ENCODE results near the gene CRYGS.
"Not testable (repeated sequence)": the region's sequence is repeated elsewhere in the genome, so short reads cannot be mapped to it uniquely, and the experiment has no call there.

CRYGS gene

DNA sequence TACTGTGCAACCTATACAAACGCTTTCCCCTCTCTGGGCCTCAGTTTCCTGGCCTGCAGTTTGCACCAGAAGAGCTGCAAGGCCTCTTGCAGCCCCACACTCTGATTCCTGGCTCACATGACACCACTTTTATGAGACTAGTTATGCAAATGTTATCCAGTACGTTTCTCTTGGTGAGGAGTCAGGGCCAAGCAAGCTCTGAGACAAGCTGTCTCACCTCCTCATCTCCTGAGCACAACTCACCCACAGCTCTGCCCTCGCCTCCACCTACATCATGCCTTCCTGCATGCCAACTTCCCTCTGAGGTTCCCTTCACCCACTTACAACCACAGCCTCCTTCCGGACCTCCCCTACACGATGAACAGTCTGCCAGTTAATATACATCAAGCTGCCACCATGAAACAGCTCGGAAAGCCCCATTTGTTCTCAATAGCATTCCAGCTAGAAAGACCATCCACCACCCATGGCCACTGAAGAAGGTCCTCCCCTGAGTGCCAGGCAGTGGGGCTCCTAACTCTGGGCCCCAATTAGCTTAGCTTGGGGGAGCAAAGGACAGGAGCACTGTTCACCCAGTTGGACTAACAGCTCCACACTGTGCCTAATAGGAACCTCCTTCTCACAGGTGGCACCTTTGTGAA lies 25.0 kb downstream of the CRYGS start:
- no peak for DNase-seq (ENCODE audit: low read depth)

DNA sequence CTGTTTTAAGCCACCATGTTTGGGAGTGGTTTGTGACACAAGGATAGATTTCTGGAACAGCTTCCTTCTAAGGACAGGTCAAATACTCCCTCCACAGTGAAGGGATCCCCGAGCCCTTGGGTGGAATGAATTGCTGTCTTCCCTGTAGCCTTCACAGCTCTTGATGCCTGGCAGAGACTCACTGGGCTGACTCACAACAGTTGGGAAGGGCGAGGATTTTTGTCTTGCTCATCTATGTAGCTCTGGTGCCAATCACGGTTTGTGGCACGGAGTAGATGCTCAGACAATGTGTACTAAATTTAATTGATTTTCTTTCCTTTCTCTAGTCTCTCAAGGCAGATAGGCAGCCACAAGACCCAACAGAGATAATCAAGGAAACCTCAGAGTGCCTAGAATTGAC lies 27.0 kb downstream of the CRYGS start:
- DNase-seq (ENCODE audit: low read depth), result no peak

DNA sequence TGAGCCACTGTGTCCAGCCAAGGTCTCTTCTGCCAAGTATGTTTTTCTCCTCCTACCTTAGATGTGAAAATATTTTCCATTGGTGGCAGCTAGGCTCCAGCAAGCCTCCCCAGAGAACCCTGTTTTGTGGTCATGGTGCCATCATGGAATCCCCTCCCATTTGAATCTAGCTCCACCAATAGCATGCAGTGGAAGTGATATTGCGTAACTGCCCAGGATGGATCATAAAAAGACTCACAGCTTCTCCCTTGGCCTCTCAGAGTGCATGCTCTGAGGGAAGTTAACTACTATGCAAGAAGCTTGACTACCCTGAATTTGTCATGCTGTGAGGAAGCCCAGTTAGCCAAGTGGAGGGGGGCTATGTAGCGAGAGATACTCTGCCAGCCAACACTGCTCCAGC lies 27.5 kb downstream of the CRYGS start:
- DNase-seq (ENCODE audit: low read depth), result no peak

DNA sequence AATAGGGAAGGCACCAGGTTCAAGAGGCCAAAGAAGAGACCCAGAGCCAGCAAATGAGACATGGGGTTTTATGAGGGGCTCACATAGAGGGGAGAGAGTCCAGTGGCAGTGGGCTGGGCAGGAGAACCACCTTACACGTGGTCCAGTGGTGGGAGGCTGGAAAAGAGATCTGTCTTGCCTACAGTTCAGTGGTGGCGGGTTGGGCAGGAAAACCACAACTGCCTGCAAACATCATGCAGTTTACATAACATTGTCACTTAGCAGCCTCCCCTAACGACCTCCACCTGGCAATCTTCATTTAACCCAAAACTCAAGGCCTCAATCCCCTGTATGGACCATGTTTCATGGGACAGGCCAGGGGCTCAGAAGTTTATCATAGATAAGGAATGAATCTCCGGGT lies 29.1 kb downstream of the CRYGS start:
- DNase-seq (ENCODE audit: low read depth), result no peak

DNA sequence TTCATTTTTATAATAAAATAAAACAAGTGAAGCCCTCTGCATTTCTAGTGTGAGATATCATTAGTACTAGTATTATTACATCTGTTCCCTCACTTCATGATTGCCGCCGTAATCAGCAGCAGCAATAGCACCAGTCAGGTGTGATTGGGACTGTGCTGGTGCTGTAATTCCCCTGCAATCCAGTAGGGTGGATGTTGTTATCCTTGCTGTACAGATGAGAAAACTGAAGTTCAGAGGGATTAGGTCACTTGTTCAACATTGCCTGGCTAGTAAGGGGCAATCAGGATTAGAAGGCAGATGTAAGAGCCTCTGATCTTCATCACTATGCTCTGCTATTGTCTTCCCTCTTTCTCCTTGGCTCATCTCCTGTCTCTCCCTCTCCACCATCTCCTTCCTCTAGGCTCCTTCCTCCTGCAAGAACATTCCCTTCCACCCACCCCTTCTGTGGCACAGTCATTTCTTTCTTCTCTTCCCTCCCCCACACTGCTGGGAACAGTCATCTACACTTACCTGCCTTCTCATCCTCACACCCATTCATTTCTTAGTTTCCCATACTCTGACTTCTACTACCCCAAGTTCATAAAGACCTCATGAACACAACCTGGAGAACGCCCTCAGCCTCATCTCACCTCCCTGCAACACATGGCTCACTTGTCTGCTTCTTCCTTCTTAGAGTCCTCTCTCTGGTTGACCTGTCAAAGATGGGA lies 29.7 kb downstream of the CRYGS start:
- no peak for DNase-seq (ENCODE audit: low read depth)

DNA sequence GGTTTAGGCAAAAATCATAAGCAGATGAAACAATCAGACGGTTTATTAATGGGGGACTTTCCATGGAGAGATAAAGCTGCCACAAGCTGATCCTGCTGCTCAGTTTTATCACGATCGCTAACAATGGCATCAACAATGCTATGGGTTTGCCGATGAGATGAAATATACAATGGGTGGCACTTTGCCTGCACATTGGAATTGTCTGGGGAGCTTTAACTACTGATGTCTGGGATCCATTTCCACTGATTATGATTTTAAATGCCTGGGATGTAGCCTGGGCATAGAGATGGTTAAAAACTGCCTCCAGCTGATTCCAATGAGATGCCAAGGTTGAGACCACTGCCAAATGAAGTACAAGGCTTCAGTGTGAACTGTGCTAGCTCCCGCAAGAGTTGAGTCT lies 30.8 kb downstream of the CRYGS start:
- no peak for DNase-seq (ENCODE audit: low read depth)

DNA sequence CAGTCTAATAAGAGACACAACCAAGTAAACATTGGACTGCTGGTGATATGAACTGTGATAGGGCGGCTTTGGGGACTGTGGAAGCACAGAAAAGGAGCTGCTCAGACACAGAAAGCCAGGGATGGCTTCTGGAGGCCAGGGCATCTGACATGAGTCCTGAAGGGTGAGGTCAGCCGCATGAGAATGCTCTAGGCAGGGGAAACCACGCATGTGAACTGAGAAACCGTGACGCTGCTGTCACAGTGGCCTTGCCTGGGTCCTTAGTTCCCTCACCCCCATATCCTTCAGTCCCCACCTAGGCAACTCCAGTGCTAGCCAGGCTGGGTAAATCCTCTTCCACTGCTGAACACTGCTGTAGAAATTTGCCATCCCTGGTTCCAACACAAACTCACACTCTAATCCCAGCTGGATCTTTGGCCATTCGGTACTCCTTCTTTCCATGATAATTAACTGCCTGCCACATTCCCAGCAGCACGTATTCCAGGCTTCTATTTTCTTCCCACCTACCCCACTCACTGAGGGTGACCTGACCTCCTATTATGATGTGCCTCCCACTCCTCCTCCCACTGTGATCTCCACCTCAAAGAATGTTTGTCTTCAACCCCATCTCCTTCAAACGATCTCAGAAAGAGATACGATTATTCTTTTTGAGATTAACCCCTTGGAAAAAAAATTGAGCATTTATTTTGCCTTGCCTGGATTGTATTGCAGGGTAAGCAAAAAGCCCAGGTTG lies 31.4 kb downstream of the CRYGS start:
- no peak for DNase-seq (ENCODE audit: low read depth)

DNA sequence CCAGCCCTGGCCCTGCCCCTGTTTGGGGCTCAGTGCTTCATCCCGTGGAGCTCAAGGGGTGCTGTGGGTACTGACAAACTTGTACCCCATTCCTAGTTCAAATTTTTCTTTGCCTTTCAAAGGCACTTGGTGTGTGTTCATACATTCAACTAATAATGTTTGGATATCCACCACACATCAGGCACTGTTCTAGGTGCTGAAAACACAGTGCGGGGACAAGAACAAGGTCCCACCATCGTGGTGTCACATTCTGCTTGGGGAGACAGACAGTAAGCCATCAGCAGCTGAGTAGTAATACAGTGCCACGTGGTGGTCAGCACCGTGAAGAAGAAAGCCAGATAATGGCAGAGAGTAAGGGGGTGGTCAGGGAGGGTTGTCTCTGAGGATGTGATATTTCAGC lies 32.5 kb downstream of the CRYGS start:
- no peak for DNase-seq (ENCODE audit: low read depth)

DNA sequence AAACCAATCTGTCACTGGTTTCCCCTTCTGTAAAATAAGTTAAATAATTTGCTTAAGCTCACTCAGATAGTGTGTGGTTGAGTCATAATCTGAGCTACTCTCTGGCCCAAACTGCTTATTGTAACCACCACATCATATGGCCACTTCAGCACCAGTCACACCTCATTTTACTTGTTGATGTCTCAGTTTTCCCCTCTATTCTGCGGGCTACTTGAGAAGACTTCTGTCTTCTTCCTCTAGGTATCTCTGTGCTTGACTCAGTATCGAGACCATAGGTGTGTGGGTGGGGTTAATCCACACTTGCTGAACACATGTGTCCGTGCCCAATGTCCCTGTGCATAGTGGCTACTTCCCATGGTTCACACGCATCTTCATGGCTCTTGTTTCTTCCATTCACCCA lies 32.9 kb downstream of the CRYGS start:
- DNase-seq (ENCODE audit: low read depth), result no peak

DNA sequence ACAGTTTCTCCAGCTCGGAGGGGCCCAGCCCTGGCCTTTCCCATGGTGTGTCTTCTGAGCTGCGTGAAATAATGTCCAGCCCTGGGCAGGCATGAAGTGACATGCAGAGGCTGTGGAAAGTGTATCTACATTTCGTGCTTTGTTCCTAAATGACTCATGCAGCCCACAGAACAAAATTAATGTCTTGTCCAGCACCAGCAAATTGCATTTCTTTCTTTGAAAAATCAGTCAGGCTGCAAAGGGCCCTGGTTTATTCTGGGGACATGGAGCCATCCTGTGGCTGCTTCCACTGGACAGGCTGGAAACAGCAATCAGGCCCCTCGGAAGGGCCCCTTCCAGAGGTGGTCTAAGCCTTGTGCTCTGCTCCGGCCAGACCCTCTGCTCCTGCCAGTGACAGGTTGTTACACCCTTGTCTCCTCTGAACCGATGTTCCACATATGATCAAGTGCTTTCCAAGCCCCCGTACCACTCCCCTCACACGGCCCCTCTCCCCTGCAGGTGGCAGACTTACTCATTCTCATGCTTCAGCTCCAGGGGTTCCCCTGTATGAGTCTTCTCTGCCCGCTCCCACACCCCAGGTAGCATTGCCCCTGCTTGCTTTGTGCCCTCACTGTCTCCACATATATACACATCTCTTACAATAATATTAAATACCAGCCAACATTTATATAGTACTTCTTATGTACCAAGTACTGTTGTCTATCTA lies 33.7 kb downstream of the CRYGS start:
- no peak for DNase-seq (ENCODE audit: low read depth)

DNA sequence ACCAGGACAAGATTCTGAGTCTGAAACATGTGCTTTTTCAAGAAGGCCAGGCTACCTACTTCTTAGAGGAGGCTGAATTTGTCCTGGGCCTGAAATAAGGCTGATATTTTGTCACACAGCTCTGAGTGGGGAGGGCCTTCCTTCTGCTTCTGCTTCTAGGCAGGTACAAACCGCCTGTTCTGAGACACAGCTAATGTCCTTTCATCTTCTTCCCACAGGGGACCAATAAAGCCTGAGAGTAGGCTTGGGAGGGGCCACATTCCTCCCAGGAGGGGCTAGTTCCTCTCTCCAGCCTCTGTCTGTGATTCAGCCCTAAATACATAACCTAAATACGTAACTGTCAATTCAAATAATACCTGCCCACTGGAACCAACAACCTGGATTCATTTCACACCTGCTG lies 34.8 kb downstream of the CRYGS start:
- no peak for DNase-seq (ENCODE audit: low read depth)

DNA sequence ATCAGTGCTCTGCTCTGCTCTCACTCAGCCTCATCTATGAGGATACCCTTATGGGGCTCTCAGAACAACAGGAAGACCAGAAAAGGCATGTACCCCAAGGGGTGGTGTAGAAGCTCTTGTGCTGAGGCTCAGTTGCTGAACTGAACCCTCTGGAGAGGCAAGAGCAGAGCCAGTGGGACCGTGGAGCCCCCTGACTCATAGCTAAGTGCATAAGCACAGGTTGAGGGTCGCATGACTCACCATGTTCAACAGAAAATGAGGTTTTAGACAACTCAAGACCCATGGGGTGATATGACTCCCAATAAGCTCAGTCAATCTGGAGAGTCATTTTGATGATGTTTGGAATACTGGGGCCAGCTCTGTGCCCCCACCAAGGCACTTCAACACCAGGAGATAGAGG lies 37.3 kb downstream of the CRYGS start:
- no peak for DNase-seq (ENCODE audit: low read depth)

DNA sequence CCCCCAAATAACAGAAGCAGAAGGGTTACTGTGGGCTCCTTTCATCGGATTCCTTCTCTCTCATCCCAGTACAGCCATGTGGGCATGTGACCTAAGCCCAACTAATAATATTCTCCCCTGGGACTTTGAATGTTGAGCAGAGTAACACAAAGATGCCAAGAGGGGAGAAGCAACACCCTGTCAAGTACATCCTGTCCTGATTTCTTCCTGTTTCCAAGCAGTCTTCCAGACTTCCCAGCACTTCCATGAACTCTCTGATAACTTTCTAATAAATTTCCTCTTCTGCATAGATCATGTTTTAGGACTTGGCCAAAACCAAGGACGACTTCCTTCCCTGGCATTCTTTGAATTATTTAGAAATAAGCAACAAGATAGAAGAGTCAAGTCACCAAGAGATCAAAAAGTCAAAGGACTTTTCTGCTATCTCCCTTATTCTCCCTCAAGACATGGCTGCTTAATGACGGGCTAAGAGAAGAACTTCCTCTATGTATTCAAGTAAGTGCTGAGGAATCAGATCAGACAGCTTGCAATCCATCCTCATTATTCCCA lies 37.9 kb downstream of the CRYGS start:
- no peak for DNase-seq (ENCODE audit: low read depth)

DNA sequence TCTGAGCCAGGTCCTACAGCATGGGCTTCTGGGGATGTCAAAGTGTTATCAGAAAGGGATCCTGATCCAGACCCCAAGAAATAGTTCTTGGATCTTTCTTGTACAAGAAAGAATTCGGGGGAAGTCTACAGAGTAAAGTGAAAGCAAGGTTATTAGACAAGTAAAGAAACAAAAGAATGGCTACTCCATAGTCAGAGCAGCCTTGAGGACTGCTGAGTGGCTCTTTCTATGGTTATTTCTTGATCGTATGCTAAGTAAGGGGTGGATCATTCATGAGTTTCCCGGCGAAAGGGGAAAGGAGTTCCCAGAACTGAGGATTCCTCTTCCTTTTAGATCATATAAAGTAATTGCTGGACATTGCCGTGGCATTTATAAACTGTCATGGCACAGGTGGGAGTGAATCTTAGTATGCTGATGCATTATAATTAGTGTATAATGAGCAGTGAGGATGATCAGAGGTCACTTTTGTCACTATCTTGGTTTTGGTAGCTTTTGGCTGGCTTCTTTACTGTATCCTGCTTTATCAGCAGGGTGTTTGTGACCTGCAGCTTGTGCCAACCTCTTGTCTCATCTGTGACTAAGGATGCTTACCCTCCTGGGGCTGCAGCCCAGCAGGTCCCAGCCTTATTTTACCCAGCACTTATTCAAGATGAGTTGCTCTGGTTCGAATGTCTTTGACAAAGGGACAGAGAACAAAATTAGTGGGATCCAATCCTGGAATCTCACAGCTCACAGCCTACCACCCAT lies 41.0 kb downstream of the CRYGS start:
- DNase-seq (ENCODE audit: low read depth), result no peak

DNA sequence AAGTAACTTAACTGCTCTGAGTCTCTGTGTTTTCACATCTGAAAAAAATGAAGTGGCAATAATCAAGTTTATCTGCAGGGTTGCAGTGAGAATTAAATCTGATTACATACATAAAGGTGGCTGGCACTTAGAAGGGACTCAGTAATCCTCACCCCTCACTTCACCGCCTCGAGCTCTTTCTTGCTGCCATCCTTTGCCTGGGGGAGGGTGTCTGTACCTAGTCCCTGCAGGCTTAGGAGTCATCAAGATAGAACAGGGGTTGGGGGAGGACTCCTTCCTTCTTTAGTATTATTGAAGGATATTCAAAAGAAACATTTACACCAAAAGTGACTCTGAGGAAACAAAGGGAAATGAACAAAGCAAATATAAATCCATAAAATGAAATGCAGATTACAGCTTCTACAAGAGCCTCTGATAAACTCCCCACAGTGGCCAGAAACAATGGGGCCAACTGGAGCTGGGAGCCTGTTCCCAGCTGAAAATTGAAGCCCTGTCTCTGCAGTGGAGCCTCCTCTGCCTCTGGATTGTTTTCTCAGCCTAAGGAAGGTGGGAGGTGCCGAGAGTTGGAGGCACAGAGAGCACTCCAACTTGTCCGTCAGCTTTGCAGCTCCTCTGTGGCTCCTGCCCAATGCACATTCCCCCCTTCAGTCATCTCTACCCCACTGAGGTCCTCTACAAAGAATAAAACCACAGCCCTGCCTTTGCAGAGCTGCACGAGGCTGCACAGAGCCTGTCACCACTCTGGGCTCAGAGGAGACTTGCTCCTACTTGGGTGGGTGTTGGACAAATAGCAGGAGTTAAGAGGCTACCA lies 41.8 kb downstream of the CRYGS start:
- DNase-seq (ENCODE audit: low read depth), result no peak

DNA sequence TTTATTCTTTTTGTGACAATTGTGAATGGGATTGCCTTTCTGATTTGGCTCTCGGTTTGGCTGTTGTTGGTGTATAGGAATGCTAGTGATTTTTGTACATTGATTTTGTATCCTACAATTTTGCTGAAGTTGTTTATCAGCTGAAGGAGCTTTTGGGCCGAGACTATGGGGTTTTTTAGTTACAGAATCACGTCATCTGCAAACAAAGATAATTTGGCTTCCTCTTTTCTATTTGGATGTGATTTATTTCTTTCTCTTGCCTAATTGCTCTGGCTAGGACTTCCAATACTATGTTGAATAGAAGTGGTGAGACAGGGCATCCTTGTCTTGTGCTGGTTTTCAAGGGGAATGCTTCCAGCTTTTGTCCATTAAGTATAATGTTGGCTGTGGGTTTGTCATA lies 44.2 kb downstream of the CRYGS start:
- DNase-seq (ENCODE audit: low read depth), result not testable (repeated sequence)

DNA sequence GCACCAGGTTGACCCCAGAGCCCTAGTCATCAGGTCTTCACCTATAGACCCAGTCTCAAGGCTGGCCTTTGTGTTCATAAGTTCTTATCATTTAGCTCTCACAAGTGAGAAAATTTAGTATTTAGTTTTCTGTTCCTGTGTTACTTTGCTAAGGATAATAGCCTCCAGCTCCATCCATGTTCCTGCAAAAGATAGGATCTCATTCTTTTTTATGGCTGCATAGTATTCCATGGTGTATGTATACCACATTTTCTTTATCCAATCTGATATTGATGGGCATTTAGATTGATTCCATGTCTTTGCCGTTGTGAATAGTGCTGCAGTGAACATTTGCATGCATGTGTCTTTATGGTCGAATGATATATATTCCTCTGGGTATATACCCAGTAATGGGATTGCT lies 46.2 kb downstream of the CRYGS start:
- not testable (repeated sequence) for DNase-seq (ENCODE audit: low read depth)

DNA sequence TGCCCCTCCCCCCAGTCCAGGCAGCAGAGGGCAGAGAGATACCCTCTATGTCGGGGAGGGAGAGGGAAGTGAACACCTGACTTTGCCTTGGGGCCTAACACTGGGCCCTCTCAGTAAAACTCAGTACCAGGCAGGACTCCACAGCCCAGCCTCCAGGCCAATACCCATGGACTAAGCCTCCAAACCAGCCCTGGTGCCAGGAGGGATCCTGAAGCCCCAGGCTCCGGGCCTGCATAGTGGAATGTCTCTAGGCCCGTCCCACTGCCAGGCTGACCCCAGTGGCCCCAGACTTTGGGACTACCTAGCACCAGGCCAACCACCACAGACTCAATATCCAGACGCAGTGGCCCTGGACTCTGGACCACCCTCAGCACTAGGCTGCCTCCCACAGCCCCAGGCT lies 46.6 kb downstream of the CRYGS start:
- no peak for DNase-seq (ENCODE audit: low read depth)

DNA sequence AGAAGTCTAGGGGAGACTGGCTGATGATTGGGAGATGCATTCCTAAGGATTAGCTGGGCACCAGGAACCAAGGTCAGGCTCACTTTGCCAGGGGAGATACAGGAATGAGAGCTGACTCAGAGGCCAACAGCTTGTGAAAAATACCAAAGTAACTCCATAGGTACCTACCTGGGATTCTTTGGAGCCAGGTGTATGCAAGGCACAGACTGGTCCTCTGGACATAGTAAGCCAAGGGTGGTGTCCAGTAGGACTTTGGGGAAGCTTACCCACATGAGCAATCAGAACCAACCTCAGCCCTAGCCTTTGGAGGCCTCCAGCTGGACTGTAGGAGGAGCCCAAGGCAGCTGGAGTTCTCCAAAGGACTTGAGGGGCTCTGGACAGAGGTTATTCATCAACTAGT lies 47.5 kb downstream of the CRYGS start:
- no peak for DNase-seq (ENCODE audit: low read depth)

DNA sequence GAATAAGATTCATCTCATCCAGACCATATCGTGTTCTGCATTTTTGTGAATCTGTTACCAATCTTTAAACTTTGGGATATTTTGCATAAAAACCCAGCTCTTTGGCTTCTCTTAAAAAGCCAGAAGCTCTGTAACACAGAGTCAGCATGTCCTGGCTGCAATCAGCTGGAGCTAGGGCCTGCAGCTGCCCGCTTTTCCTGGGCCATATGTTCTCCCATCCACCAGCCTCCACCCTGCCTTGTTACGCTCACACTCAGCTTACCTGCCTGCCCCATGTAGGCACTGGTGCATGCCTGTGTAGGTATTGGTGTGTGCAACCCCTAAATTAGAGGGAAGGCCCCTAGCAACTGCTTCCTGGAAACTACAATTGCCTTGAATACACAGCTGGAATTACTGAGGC lies 48.2 kb downstream of the CRYGS start:
- no peak for DNase-seq (ENCODE audit: low read depth)

Measured in GM04504 (cell line).